ENCODE measurements around the gene SYNE2.

GRCh38 chr14:64217308-64217707 is 364.5 kb downstream of the SYNE2 start:
- TF ChIP-seq, protein P1, sequence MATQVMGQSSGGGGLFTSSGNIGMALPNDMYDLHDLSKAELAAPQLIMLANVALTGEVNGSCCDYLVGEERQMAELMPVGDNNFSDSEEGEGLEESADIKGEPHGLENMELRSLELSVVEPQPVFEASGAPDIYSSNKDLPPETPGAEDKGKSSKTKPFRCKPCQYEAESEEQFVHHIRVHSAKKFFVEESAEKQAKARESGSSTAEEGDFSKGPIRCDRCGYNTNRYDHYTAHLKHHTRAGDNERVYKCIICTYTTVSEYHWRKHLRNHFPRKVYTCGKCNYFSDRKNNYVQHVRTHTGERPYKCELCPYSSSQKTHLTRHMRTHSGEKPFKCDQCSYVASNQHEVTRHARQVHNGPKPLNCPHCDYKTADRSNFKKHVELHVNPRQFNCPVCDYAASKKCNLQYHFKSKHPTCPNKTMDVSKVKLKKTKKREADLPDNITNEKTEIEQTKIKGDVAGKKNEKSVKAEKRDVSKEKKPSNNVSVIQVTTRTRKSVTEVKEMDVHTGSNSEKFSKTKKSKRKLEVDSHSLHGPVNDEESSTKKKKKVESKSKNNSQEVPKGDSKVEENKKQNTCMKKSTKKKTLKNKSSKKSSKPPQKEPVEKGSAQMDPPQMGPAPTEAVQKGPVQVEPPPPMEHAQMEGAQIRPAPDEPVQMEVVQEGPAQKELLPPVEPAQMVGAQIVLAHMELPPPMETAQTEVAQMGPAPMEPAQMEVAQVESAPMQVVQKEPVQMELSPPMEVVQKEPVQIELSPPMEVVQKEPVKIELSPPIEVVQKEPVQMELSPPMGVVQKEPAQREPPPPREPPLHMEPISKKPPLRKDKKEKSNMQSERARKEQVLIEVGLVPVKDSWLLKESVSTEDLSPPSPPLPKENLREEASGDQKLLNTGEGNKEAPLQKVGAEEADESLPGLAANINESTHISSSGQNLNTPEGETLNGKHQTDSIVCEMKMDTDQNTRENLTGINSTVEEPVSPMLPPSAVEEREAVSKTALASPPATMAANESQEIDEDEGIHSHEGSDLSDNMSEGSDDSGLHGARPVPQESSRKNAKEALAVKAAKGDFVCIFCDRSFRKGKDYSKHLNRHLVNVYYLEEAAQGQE (IDR thresholded peaks at IDR 0.05; ENCODE audit: insufficient replicate concordance, low read depth): no peak
- TF ChIP-seq, protein P2, sequence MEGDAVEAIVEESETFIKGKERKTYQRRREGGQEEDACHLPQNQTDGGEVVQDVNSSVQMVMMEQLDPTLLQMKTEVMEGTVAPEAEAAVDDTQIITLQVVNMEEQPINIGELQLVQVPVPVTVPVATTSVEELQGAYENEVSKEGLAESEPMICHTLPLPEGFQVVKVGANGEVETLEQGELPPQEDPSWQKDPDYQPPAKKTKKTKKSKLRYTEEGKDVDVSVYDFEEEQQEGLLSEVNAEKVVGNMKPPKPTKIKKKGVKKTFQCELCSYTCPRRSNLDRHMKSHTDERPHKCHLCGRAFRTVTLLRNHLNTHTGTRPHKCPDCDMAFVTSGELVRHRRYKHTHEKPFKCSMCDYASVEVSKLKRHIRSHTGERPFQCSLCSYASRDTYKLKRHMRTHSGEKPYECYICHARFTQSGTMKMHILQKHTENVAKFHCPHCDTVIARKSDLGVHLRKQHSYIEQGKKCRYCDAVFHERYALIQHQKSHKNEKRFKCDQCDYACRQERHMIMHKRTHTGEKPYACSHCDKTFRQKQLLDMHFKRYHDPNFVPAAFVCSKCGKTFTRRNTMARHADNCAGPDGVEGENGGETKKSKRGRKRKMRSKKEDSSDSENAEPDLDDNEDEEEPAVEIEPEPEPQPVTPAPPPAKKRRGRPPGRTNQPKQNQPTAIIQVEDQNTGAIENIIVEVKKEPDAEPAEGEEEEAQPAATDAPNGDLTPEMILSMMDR (IDR thresholded peaks at IDR 0.05; ENCODE audit: insufficient read depth, low read length): no peak
- TF ChIP-seq POLR2AphosphoS5 (IDR thresholded peaks at IDR 0.05; ENCODE audit: low read depth): no peak

Measured in HL-60 (cell line).